Liver (tissue), 9 donors: ENCODE measurements around the gene ABHD6. TPM values are rescaled to one million over a fixed set of nuclear protein-coding genes. Genes with fewer than 3 reads are reported as not detected.

Source experiments
- DNase-seq: peaks from one replicate; pipeline ENCODE4 v3.0.0-alpha.2; 2017; ENCODE audit warnings: low spot score
- H3K27ac ChIP-seq, 2 donors: one replicate each; pipeline ENCODE4 v1.7.0; 2013; ENCODE audit warnings: inconsistent platforms in 2 of 2, low read length in 2 of 2, control low read depth in 1 of 2, low read depth in 1 of 2, mild to moderate bottlenecking in 1 of 2
- H3K27me3 ChIP-seq, 4 donors: one replicate each; pipeline versions ENCODE4 v1.6.1 to v1.7.0; 2013; ENCODE audit warnings: low read length in 3 of 4, inconsistent platforms in 1 of 4, mild to moderate bottlenecking in 1 of 4, moderate library complexity in 1 of 4; ENCODE audit not compliant: control insufficient read depth in 4 of 4, insufficient read depth in 4 of 4
- H3K36me3 ChIP-seq, 4 donors: one replicate each; pipeline versions ENCODE4 v1.6.1 to v1.7.0; 2013; ENCODE audit warnings: low read length in 3 of 4, mild to moderate bottlenecking in 3 of 4, low read depth in 1 of 4, moderate library complexity in 1 of 4; ENCODE audit not compliant: control insufficient read depth in 4 of 4, insufficient read depth in 3 of 4
- H3K4me1 ChIP-seq, 4 donors: one replicate each; pipeline versions ENCODE4 v1.6.1 to v1.7.0; 2013; ENCODE audit warnings: low read length in 3 of 4, mild to moderate bottlenecking in 3 of 4, moderate library complexity in 1 of 4; ENCODE audit not compliant: control insufficient read depth in 4 of 4, insufficient read depth in 4 of 4
- H3K4me3 ChIP-seq, 3 donors: one replicate each; pipeline versions ENCODE4 v1.6.1 to v1.7.0; 2013; ENCODE audit warnings: low read length in 3 of 3, control low read depth in 1 of 3, low read depth in 1 of 3, mild to moderate bottlenecking in 1 of 3
- H3K9ac ChIP-seq, 2 donors: one replicate each; pipeline ENCODE4 v1.7.0; 2013; ENCODE audit warnings: low read length in 2 of 2, mild to moderate bottlenecking in 2 of 2, moderate library complexity in 2 of 2, control low read depth in 1 of 2, low read depth in 1 of 2
- H3K9me3 ChIP-seq, 4 donors: one replicate each; pipeline versions ENCODE4 v1.6.1 to v1.7.0; 2013; ENCODE audit warnings: low read length in 3 of 4; ENCODE audit not compliant: control insufficient read depth in 4 of 4
- EGR1 ChIP-seq, 2 donors: IDR thresholded peaks; 2 replicates each; pipeline ENCODE4 v1.6.1; 2016 to 2018; ENCODE audit warnings: antibody characterized with exemption in 2 of 2, low read depth in 2 of 2
- FOXA1 ChIP-seq: IDR thresholded peaks from 2 replicates; pipeline ENCODE4 v1.6.1; 2016; ENCODE audit warnings: antibody characterized with exemption
- FOXA2 ChIP-seq: IDR thresholded peaks from 2 replicates; pipeline ENCODE4 v1.6.1; 2016; ENCODE audit warnings: antibody characterized with exemption
- HNF4A ChIP-seq, 2 donors: conservative IDR thresholded peaks; 2 replicates each; pipeline ENCODE4 v1.6.1; 2016; ENCODE audit warnings: antibody characterized with exemption in 2 of 2, mild to moderate bottlenecking in 2 of 2
- JUND ChIP-seq, 2 donors: IDR thresholded peaks; 2 replicates each; pipeline ENCODE4 v1.6.1; 2016; ENCODE audit warnings: antibody characterized with exemption in 2 of 2
- NR2F2 ChIP-seq: IDR thresholded peaks from 2 replicates; pipeline ENCODE4 v1.6.1; 2016; ENCODE audit warnings: antibody characterized with exemption
- REST ChIP-seq: IDR thresholded peaks from 2 replicates; pipeline ENCODE4 v1.6.1; 2016; ENCODE audit warnings: antibody characterized with exemption, mild to moderate bottlenecking
- RXRA ChIP-seq, 2 donors: IDR thresholded peaks; 2 replicates each; pipeline ENCODE4 v1.6.1; 2017 to 2018; ENCODE audit warnings: antibody characterized with exemption in 2 of 2, mild to moderate bottlenecking in 1 of 2
- SP1 ChIP-seq: IDR thresholded peaks from 2 replicates; pipeline ENCODE4 v1.6.1; 2018; ENCODE audit warnings: antibody characterized with exemption, mild to moderate bottlenecking
- TAF1 ChIP-seq: conservative IDR thresholded peaks from 2 replicates; pipeline ENCODE4 v1.6.1; 2016; ENCODE audit warnings: antibody characterized with exemption, mild to moderate bottlenecking
- YY1 ChIP-seq: IDR thresholded peaks from 2 replicates; pipeline ENCODE4 v1.6.1; 2016; ENCODE audit warnings: antibody characterized with exemption, mild to moderate bottlenecking
- WGBS: extraction: QIAGEN DNeasy Blood & Tissue Kit; methylation state at CpG from one replicate; pipeline ENCODE4 v1.1.7; 2013; 5-methylcytosine and 5-hydroxymethylcytosine counted together
- polyA plus RNA-seq, 2 donors: library from polyadenylated mRNA; stranded (reverse) in 1 of 2; unstranded in 1 of 2; fragments of 200-250 nt in 1 of 2; fragments of >200 nt in 1 of 2; fragmentation: Nextera tagmentation in 1 of 2; extraction: Ambion mirVana in 1 of 2; gene quantifications; one replicate each; pipeline versions ENCODE4 v1.2.1 to v1.2.3, GENCODE V29; 2013 to 2015
- total RNA-seq, 2 donors: library from RNA; depleted of rRNA; stranded (reverse); fragments of >200 nt; gene quantifications; one replicate each; pipeline ENCODE4 v1.2.3, GENCODE V29; 2014
- TF ChIP-seq, protein P1 (sequence below): fragments of 150-350 bp; IDR thresholded peaks from 2 replicates; pipeline ENCODE4 v1.5.1; 2017; ENCODE audit warnings: improper control_type of control experiment, low read depth, low read length; ENCODE audit not compliant: missing input control
- TF ChIP-seq, protein P2 (sequence below): IDR thresholded peaks from 2 replicates; pipeline ENCODE4 v1.6.1; 2016; ENCODE audit warnings: antibody characterized with exemption
- TF ChIP-seq, protein P3 (sequence below): IDR thresholded peaks from 2 replicates; pipeline ENCODE4 v1.6.1; 2016; ENCODE audit warnings: antibody characterized with exemption
- donor health status: healthy.
- donor health status: healthy.
- donor health status: healthy.
- donor health status: healthy.
- donor health status: healthy.

The ABHD6 gene
- total and polyA plus RNA-seq, 4 donors: 19.8 to 60.9 (median 38.3) TPM

DNA sequence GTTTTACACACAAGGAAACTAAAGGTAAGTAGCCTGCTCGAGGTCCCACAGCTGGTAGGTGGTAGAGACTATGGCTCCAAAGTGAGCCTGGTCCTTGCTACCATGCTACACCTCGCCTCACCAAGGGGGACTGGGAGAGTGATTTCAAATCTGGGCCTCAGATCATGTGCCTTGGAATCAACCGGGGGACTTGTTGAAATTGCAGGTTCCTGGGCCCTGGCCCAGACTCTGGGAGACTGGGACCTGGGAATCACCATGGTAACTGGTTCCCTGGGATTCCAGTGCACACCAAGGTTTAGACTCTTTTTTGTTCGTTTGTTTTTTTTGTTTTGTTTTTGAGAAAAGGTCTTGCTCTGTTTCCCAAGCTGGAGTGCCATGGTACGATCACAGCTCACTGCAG, 47.9 kb upstream of the ABHD6 start:
- H3K4me1 ChIP-seq: peaks cover 28 to 78% (median 63%) of the 10 kb centered on the region in 4 donors
- H3K27me3 ChIP-seq: no peaks in the 10 kb centered on the region
- no peak for DNase-seq
- WGBS: 65% methylated on average over 5 of the region's 5 CpGs
- no peak overlapping the region for H3K9ac ChIP-seq
- no peaks in the 10 kb centered on the region for H3K36me3 ChIP-seq
- H3K9me3 ChIP-seq: no peaks in the 10 kb centered on the region
- TF ChIP-seq, protein P1, sequence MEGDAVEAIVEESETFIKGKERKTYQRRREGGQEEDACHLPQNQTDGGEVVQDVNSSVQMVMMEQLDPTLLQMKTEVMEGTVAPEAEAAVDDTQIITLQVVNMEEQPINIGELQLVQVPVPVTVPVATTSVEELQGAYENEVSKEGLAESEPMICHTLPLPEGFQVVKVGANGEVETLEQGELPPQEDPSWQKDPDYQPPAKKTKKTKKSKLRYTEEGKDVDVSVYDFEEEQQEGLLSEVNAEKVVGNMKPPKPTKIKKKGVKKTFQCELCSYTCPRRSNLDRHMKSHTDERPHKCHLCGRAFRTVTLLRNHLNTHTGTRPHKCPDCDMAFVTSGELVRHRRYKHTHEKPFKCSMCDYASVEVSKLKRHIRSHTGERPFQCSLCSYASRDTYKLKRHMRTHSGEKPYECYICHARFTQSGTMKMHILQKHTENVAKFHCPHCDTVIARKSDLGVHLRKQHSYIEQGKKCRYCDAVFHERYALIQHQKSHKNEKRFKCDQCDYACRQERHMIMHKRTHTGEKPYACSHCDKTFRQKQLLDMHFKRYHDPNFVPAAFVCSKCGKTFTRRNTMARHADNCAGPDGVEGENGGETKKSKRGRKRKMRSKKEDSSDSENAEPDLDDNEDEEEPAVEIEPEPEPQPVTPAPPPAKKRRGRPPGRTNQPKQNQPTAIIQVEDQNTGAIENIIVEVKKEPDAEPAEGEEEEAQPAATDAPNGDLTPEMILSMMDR: no peak
- TF ChIP-seq, protein P2, sequence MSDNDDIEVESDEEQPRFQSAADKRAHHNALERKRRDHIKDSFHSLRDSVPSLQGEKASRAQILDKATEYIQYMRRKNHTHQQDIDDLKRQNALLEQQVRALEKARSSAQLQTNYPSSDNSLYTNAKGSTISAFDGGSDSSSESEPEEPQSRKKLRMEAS: no peak
- TF ChIP-seq FOXA1 (no peak), HNF4A (conservative IDR thresholded peaks at IDR 0.05) (no peak), TAF1 (no peak), REST (no peak), EGR1 (IDR thresholded peaks at IDR 0.05; ENCODE audit: low read depth in 2 of 2) (no peak), RXRA (IDR thresholded peaks at IDR 0.05) (no peak), SP1 (no peak), JUND (IDR thresholded peaks at IDR 0.05) (no peak), YY1 (no peak), FOXA2 (no peak)
- TF ChIP-seq, protein P3, sequence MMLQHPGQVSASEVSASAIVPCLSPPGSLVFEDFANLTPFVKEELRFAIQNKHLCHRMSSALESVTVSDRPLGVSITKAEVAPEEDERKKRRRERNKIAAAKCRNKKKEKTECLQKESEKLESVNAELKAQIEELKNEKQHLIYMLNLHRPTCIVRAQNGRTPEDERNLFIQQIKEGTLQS: no peak
- peak overlapping the region; percentile 37 to 70 for H3K27ac ChIP-seq
- H3K4me3 ChIP-seq: no peak overlapping the region

DNA sequence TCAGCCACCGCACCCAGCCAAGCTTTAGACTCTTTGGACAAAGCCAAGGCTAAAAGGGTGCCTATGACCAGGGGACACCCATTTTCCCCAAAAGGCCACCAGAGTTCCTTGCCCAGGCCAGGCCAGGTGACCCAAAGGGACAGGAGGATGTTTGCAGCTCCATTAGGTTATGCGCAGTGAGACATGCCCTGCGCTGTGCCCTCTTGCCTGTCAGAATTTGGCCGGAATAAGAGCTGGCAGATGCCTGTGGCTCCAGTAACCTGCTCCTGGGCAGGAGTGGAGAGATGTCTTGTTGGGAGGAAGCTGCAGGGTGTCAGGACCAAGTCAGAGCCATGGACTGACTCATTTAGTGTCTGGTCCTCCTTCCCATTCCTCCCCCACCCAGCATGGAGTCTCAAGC, 47.3 kb upstream of the ABHD6 start:
- no peak overlapping the region for H3K4me3 ChIP-seq
- no peaks in the 10 kb centered on the region for H3K27me3 ChIP-seq
- H3K9ac ChIP-seq: no peak overlapping the region
- peaks cover 28 to 78% (median 63%) of the 10 kb centered on the region in 4 donors for H3K4me1 ChIP-seq
- TF ChIP-seq NR2F2: no peak
- TF ChIP-seq RXRA (IDR thresholded peaks at IDR 0.05): peak; percentile 61 to 63
- TF ChIP-seq HNF4A (conservative IDR thresholded peaks at IDR 0.05): peak; percentile 47 to 61
- TF ChIP-seq SP1: peak; percentile 8
- TF ChIP-seq FOXA2: no peak
- no peaks in the 10 kb centered on the region for H3K9me3 ChIP-seq
- no peak for DNase-seq
- WGBS: 55% methylated on average over 4 of the region's 4 CpGs
- no peaks in the 10 kb centered on the region for H3K36me3 ChIP-seq
- H3K27ac ChIP-seq: peak overlapping the region; percentile 37 to 70
